OCI-LY7 (cell line): ENCODE data around the gene FGD4. TPM values are rescaled to one million over a fixed set of nuclear protein-coding genes. Genes with fewer than 3 reads are reported as not detected.

Experiments
- BruUV-seq: library from RNA; stranded (reverse); fragments of 400-500 nt; replicated peaks from 2 replicates; lab custom pipeline; 2021; lab: Mats Ljungman, UMichigan
- CTCF ChIA-PET: fragments of 300-600 bp; sonication (Branson Sonifier 250); formaldehyde crosslinking; loops from one replicate; lab custom pipeline; 2022; ENCODE audit warnings: antibody characterized with exemption; ENCODE audit not compliant: unreplicated experiment; lab: Charles Lee
- POLR2A ChIA-PET: fragments of 300-600 bp; sonication (Branson Sonifier 250); formaldehyde crosslinking; loops from one replicate; lab custom pipeline; 2022; ENCODE audit warnings: antibody characterized with exemption; lab: Charles Lee
- DNase-seq: peaks from one replicate; pipeline ENCODE4 v3.0.0-alpha.2; 2015; ENCODE audit warnings: low spot score
- H2AFZ ChIP-seq: fragments of 200-600 bp; sonication (generic), shearing (Covaris generic); 2 replicates; pipeline ENCODE4 v1.6.1; 2014; ENCODE audit warnings: mild to moderate bottlenecking, antibody characterized with exemption, low read length, moderate library complexity
- H3K27ac ChIP-seq: fragments of 200-600 bp; sonication (generic); 2 replicates; pipeline ENCODE4 v1.5.1; 2014; ENCODE audit warnings: mixed run types, low read depth, mild to moderate bottlenecking, moderate library complexity, low read length, inconsistent platforms; ENCODE audit not compliant: poor library complexity, severe bottlenecking
- H3K36me3 ChIP-seq: fragments of 200-600 bp; sonication (generic); 2 replicates; pipeline ENCODE4 v1.6.1; 2014; ENCODE audit warnings: mild to moderate bottlenecking, antibody characterized with exemption, low read length, moderate library complexity, mixed read lengths; ENCODE audit not compliant: insufficient read depth
- H3K4me1 ChIP-seq: fragments of 200-600 bp; sonication (generic); 2 replicates; pipeline ENCODE4 v1.5.1; 2014; ENCODE audit warnings: mild to moderate bottlenecking, low read length; ENCODE audit not compliant: insufficient read depth, poor library complexity, severe bottlenecking
- H3K4me2 ChIP-seq: fragments of 200-600 bp; sonication (generic); 2 replicates; pipeline ENCODE4 v1.6.1; 2014; ENCODE audit warnings: mild to moderate bottlenecking, low read length
- H3K4me3 ChIP-seq: fragments of 200-600 bp; sonication (generic); 2 replicates; pipeline ENCODE4 v1.5.1; 2014; ENCODE audit warnings: mild to moderate bottlenecking, low read depth, low read length; ENCODE audit not compliant: poor library complexity, severe bottlenecking
- H3K79me2 ChIP-seq: fragments of 200-600 bp; sonication (generic); 2 replicates; pipeline ENCODE4 v1.6.1; 2016; ENCODE audit warnings: low read depth, mild to moderate bottlenecking, low read length, moderate library complexity, mixed read lengths; ENCODE audit not compliant: insufficient read depth
- H3K9me2 ChIP-seq: fragments of 200-600 bp; sonication (generic); 2 replicates; pipeline ENCODE4 v1.6.1; 2016; ENCODE audit warnings: mild to moderate bottlenecking, low read length, mixed read lengths; ENCODE audit not compliant: insufficient read depth
- H3K9me3 ChIP-seq: fragments of 200-600 bp; sonication (generic); 2 replicates; pipeline ENCODE4 v1.6.1; 2014; ENCODE audit warnings: mild to moderate bottlenecking, mixed run types, low read length, mixed read lengths
- H4K20me1 ChIP-seq: fragments of 200-600 bp; sonication (generic); 2 replicates; pipeline ENCODE4 v1.6.1; 2014; ENCODE audit warnings: mild to moderate bottlenecking, antibody characterized with exemption, low read length, moderate library complexity, mixed read lengths; ENCODE audit not compliant: insufficient read depth
- CTCF ChIP-seq: fragments of 200-600 bp; sonication (generic); conservative IDR thresholded peaks from 2 replicates; pipeline ENCODE4 v1.5.1; 2014; ENCODE audit warnings: mild to moderate bottlenecking, antibody characterized with exemption, low read length, moderate library complexity, mixed read lengths
- EZH2phosphoT487 ChIP-seq: fragments of 200-600 bp; sonication (generic); IDR thresholded peaks from 2 replicates; pipeline ENCODE4 v1.6.1; 2018; ENCODE audit warnings: low read depth, borderline replicate concordance, mild to moderate bottlenecking, mixed run types, antibody characterized with exemption, low read length, moderate library complexity, mixed read lengths
- intact Hi-C: fragments of 100-400 bp; cut with micrococcal nuclease; formaldehyde crosslinking; loops from one replicate; pipeline ENCODE4 v1.10.0; 2022; ENCODE audit not compliant: unreplicated experiment
- total RNA-seq, 2 experiments: library from RNA; depleted of rRNA in 1 of 2; stranded (reverse); fragments of >200 nt in 1 of 2; shearing (Covaris generic) in 1 of 2; gene quantifications; 2 replicates each; pipeline ENCODE4 v1.2.3, GENCODE V29; 2014 to 2022

FGD4 gene
- total RNA-seq, 2 experiments from 2014 or later: 14.9 to 19.3 TPM

GRCh38 chr12:32445356-32445755, 46.0 kb downstream of the FGD4 start:
- no peak overlapping the region for H3K27ac ChIP-seq
- no peaks in the 10 kb centered on the region for H3K9me2 ChIP-seq
- TF ChIP-seq EZH2phosphoT487 (no peak), CTCF (no peak)
- H3K4me2 ChIP-seq: no peak overlapping the region
- no peak overlapping the region for H3K4me3 ChIP-seq
- no peaks in the 10 kb centered on the region for H3K79me2 ChIP-seq
- no peak for DNase-seq
- no TSS peak for BruUV-seq
- no peak overlapping the region for H2AFZ ChIP-seq
- ChIA-PET POLR2A (no interaction called here), CTCF (no interaction called here)
- peaks cover 16% of the 10 kb centered on the region for H3K4me1 ChIP-seq
- H3K9me3 ChIP-seq: no peaks in the 10 kb centered on the region
- no peaks in the 10 kb centered on the region for H4K20me1 ChIP-seq
- H3K36me3 ChIP-seq: no peaks in the 10 kb centered on the region
- intact Hi-C loops: loop anchor here (5.0 kb wide), 1 partner anchor 78 kb away; no protein-coding TSS in a partner anchor

GRCh38 chr12:32446316-32447119, 47.2 kb downstream of the FGD4 start:
- Histone ChIP-seq H3K4me2 (no peak overlapping the region), H4K20me1 (no peaks in the 10 kb centered on the region), H2AFZ (no peak overlapping the region), H3K36me3 (no peaks in the 10 kb centered on the region), H3K4me3 (no peak overlapping the region), H3K27ac (no peak overlapping the region), H3K9me2 (no peaks in the 10 kb centered on the region), H3K4me1 (peaks cover 16% of the 10 kb centered on the region), H3K9me3 (no peaks in the 10 kb centered on the region), H3K79me2 (no peaks in the 10 kb centered on the region)
- intact Hi-C loops: loop anchor here (5.0 kb wide), 1 partner anchor 79 kb away; no protein-coding TSS in a partner anchor
- ChIA-PET POLR2A (interaction anchor here (0.6 kb wide), 1 partner anchor 290 kb away, joined by 3 read pairs; no protein-coding TSS in a partner anchor), CTCF (no interaction called here)
- TF ChIP-seq CTCF (no peak), EZH2phosphoT487 (no peak)
- no TSS peak for BruUV-seq
- DNase-seq: peak; percentile 29

GRCh38 chr12:32448586-32448985, 49.2 kb downstream of the FGD4 start:
- no peaks in the 10 kb centered on the region for H3K9me3 ChIP-seq
- H3K79me2 ChIP-seq: no peaks in the 10 kb centered on the region
- no peak for TF ChIP-seq EZH2phosphoT487
- no peak for TF ChIP-seq CTCF
- H3K4me1 ChIP-seq: peaks cover 16% of the 10 kb centered on the region
- no peaks in the 10 kb centered on the region for H3K36me3 ChIP-seq
- no peaks in the 10 kb centered on the region for H3K9me2 ChIP-seq
- no peak overlapping the region for H2AFZ ChIP-seq
- H3K27ac ChIP-seq: no peak overlapping the region
- ChIA-PET POLR2A (interaction anchor here (0.9 to 1.3 kb wide), 3 partner anchors 14 to 223 kb away, joined by 3 to 5 read pairs (median 3); no protein-coding TSS in a partner anchor), CTCF (interaction anchor here (0.6 kb wide), 1 partner anchor 458 kb away, joined by 5 read pairs; no protein-coding TSS in a partner anchor)
- no TSS peak for BruUV-seq
- intact Hi-C loops: loop anchor here (5.0 kb wide), 1 partner anchor 81 kb away; no protein-coding TSS in a partner anchor
- DNase-seq: no peak
- H3K4me2 ChIP-seq: no peak overlapping the region
- H3K4me3 ChIP-seq: no peak overlapping the region
- no peaks in the 10 kb centered on the region for H4K20me1 ChIP-seq
